SU-DHL-6 (cell line): ENCODE data around the gene CDHR2.

ENCODE experiments used
- CTCF ChIP-seq: fragments of 200-600 bp; sonication (generic); IDR thresholded peaks from one replicate; pipeline ENCODE4 v1.5.1; 2017; ENCODE audit warnings: antibody characterized with exemption, mild to moderate bottlenecking, low read length, moderate library complexity; ENCODE audit not compliant: insufficient read depth, poor library complexity, severe bottlenecking
- EZH2phosphoT487 ChIP-seq: fragments of 200-600 bp; sonication (generic), shearing (Covaris generic); conservative IDR thresholded peaks from 2 replicates; pipeline ENCODE4 v1.6.1; 2018; ENCODE audit warnings: mild to moderate bottlenecking, antibody characterized with exemption, low read length, moderate library complexity, mixed read lengths

GRCh38 chr5:176573564-176574296 lies 24.6 kb downstream of the CDHR2 start:
- TF ChIP-seq CTCF (peak; percentile 70), EZH2phosphoT487 (no peak)
